ENCODE results near the gene TNFRSF6B.

The TNFRSF6B gene

GRCh38 chr20:63737945-63738686 lies 41.7 kb downstream of the TNFRSF6B start:
- DNase-seq (ENCODE audit: low spot score), result peak; percentile 11

- DNase-seq (ENCODE audit: low spot score), result peak; percentile 8
Measured at GRCh38 chr20:63738687-63739129, 42.3 kb downstream of the TNFRSF6B start.

- DNase-seq (ENCODE audit: low spot score), result peak; percentile 69
Measured at GRCh38 chr20:63739130-63740069, 42.9 kb downstream of the TNFRSF6B start, which contains the start of gene SLC2A4RG. SLC2A4RG (plus strand) TSS chr20:63739776; CDS start chr20:63739913, 137 bp downstream.

- peak; percentile 57 for DNase-seq (ENCODE audit: low spot score)
Measured at GRCh38 chr20:63740070-63740626, 43.7 kb downstream of the TNFRSF6B start.

GRCh38 chr20:63740627-63741353 lies 44.3 kb downstream of the TNFRSF6B start:
- DNase-seq (ENCODE audit: low spot score), result peak; percentile 38

- no peak for DNase-seq (ENCODE audit: low spot score)
Measured at GRCh38 chr20:63741354-63741675, 44.9 kb downstream of the TNFRSF6B start.

- DNase-seq (ENCODE audit: low spot score), result no peak
Measured at GRCh38 chr20:63741676-63742380, 45.4 kb downstream of the TNFRSF6B start.

- DNase-seq (ENCODE audit: low spot score), result no peak
Measured at GRCh38 chr20:63742381-63743024, 46.1 kb downstream of the TNFRSF6B start.

GRCh38 chr20:63743210-63743970 lies 46.9 kb downstream of the TNFRSF6B start:
- DNase-seq (ENCODE audit: low spot score), result no peak

- no peak for DNase-seq (ENCODE audit: low spot score)
Measured at GRCh38 chr20:63744158-63744557, 47.7 kb downstream of the TNFRSF6B start.

- DNase-seq (ENCODE audit: low spot score), result no peak
Measured at GRCh38 chr20:63744574-63745423, 48.3 kb downstream of the TNFRSF6B start.

GRCh38 chr20:63745424-63745805 lies 49.0 kb downstream of the TNFRSF6B start:
- DNase-seq (ENCODE audit: low spot score), result no peak

GRCh38 chr20:63745961-63746731 lies 49.7 kb downstream of the TNFRSF6B start:
- no peak for DNase-seq (ENCODE audit: low spot score)

GRCh38 chr20:63746751-63747315 lies 50.4 kb downstream of the TNFRSF6B start:
- DNase-seq (ENCODE audit: low spot score), result no peak

- DNase-seq (ENCODE audit: low spot score), result no peak
Measured at GRCh38 chr20:63747622-63748069, 51.2 kb downstream of the TNFRSF6B start.
